GM19452 (cell line): ENCODE results near the gene CDH4.

Experiments
- ATAC-seq: cut with Tn5 transposase; IDR thresholded peaks from one replicate; pipeline ENCODE4 v1.9.1; 2021; ENCODE audit not compliant: unreplicated experiment

Gene CDH4

DNA sequence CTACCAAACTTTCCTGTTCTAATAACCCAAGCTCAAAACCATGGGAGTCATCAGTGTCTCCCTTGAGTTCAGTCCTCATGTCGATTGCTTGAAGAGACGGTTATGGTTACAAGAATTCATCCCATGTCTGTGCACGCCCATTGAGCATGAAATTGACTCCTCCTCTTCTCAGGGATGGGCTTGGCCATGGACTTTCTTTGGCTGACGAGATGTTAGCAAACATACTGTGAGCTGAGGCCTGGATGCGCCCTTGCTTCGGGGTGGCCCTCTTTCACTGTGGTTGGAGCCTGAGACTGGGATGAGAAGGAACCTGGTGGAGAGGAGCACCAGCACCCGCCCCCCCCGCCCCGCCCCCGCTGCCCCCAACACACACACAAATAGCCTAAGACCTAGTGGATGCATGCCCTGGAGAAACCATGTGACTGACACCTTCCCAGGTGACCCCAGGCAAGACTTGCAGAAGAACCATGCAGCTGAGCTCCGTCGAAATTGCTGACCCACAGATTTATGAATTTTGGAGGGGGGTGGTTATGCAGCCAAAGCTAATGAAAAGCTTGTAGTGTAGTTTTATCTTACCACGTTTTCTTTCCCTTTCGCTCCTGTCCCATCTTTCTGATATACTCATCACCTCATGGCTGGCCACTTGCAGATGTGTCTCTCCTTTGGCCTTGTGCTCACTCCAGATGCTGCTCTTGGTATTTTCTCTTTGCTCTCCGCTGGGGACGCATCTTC is 231.4 kb downstream of the CDH4 start:
- no peak for ATAC-seq

DNA sequence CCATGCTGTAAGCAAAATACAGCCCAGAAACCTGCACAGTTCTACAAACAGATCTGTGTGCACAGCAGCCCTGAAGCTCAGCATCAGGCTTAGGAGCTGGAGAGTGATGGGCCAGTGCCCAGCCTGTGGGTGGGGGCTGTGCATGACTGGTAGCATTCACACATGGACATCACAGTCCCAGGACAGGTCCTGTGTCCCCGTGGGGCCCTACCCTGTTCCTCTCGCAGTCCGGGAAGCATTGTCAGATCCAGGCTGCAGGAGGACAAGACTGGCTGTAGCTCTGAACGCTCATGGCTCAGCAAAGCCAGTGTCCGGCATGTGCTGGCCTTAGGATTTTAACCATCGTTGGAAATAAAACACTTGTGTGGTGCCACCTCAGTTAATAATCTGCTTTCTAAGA is 234.1 kb downstream of the CDH4 start:
- ATAC-seq = no peak

DNA sequence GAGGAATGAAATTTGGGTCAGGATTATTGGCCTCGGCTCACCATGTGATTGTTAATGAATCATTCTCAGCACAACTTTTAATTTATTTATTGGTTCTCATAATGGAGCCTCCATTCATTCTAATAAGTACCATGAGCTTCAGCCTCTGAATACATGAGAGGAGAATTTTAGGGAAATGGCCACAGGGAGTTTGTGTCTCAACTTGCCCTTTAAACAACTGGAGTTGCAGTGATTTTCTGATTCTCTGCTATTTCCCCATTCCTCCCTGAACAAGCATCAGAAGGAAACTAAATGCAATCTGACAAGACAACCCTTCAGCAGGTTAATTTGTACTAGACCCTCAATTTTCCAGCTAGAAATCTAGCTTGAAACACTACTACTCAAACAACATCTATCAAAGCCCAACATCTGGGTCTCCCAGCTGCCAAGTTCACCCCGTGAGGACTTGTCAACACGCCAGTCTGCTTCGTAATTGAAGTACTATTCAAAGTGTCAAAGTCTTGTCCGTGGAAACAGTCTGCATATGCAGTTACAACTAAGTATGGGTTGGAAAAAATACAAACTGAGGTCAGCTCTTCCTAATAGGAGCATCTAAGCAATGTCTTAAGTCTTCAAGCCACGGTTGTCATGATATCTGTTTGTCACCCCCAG is 235.4 kb downstream of the CDH4 start:
- ATAC-seq = no peak

GRCh38 chr20:61487997-61488371 is 235.9 kb downstream of the CDH4 start:
- no peak for ATAC-seq

- no peak for ATAC-seq
Measured at GRCh38 chr20:61490721-61491120, 238.7 kb downstream of the CDH4 start.

DNA sequence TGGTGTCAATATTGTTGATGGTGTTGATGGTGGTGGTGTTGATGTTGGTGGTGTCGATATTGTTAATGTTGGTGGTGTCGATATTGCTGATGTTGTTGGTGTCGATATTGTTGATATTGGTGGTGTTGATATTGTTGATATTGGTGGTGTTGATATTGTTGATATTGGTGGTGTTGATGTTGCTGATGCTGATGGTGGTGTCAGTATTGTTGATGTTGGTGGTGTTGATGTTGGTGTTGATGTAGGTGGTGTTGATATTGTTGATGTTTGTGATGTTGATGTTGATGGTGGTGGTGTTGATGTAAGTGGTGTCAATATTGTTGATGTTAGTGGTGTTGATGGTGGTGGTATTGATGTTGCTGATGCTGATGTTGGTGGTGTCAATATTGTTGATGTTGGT is 240.0 kb downstream of the CDH4 start:
- ATAC-seq = no peak

- ATAC-seq = no peak
Measured at GRCh38 chr20:61493798-61494305, 241.8 kb downstream of the CDH4 start.

DNA sequence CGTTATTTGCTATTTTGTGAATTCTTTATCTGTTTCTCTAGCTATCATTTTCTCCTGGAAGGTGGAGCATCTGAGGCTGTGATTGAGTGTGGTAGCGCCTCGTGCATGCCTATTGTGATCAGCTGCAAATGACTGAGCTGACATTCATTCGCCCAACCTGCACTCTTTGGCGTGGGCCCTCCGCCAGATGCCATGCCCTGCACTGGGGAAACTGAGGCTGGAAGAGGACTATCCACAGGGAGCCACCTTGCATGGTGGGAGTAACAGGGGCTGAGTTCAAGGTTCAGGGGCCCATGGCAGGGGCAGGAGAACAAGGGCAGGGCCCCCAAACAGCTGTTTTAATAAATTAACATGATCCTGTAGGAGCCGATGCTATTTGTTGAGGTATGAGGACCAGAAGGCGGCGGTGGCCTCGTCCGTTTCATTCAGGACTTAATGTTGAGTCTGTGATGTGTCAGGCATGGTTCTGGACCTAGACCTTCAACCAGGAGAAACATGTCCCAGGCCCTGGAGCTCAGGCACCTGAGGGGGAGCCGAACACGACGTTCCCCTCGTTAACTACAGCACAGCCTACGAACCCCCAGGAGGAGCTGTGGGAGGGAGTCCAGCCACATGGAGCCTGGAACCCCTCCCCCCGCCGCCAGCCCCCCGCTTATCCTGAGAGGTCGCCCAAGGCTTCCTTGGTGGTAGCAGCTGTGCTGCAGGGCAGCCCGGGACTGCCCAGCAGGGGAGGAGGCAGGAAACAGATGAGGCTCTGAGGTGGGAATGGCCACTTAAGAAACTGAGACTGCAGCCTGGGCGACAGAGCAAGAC is 242.9 kb downstream of the CDH4 start:
- ATAC-seq = no peak

DNA sequence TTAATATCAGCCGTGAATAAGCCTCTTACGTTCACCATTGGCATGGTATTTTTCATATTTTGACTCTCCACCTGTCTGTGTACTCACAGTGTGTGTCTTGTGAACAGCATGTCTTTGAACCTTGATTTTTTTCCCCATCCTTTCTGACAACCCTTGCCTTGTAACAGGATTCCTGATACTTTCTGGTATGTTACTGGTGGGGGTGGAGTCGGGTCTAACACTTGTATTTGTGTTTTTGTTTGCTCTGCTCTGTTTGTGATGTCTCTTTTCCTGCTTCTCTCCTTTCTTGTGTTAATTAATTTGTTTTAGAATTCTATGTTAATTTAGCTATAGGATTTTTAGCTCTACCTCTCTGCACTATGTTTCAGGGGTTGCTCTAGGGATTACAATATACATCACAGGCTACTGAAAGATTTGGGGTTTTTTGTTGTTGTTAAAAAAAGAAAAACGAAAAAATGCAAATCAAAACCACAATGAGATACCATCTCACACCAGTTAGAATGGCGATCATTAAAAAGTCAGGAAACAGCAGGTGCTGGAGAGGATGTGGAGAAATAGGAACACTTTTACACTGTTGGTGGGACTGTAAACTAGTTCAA is 245.1 kb downstream of the CDH4 start:
- no peak for ATAC-seq

DNA sequence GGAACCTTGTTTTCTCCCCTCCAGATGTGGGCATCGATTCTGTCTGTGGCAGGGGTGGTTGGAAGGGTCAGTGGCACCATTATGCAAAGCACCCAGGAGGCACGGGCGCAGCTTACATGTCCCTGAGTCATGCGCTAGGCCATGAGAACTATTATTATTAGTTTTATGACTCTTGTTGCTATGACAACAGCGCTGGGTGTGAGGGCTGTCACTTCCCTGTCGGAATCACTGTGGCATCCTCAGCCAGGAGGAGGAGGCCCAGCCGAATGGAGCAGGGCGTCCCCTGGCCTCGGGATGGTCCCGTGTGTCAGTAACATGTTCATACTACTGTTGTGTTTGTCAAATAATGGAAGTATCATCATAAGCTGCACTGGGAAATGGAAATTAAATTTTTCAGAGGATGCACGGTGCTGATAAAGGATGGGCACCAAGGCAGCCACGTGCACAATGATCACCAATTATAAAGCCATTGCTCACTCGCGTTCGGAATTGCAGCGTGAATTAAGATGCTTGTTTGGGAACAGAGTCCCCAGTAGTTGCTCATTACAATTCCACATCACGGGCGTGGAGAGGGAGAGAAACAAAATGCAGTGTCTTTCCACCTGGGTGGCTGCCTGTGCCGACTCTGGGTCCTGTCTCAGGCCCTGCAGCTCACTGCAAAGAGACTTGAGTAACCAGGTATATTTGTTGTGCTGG is 247.9 kb downstream of the CDH4 start:
- no peak for ATAC-seq

GRCh38 chr20:61500791-61501321 is 248.8 kb downstream of the CDH4 start:
- ATAC-seq = no peak

GRCh38 chr20:61502433-61502832 is 250.4 kb downstream of the CDH4 start:
- no peak for ATAC-seq

DNA sequence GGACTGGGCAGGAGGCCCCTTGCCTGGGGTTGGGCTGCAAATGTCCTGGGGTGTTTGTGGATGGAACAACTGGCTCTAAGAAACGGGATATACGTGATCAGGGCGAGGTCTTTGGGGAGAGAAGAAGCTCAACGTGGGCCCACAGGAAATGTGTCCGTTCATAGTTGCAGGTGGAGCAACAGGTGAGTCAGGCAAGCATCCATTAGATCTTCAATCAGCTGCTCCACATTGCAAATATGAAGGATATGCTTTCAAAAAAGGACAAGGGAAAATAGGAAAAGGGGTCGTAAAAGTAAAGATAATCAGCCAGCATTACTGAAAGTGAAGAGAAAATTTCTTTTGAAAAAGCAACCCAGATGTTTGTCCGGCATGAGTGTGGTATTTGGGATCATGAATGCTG is 251.0 kb downstream of the CDH4 start:
- ATAC-seq = no peak

DNA sequence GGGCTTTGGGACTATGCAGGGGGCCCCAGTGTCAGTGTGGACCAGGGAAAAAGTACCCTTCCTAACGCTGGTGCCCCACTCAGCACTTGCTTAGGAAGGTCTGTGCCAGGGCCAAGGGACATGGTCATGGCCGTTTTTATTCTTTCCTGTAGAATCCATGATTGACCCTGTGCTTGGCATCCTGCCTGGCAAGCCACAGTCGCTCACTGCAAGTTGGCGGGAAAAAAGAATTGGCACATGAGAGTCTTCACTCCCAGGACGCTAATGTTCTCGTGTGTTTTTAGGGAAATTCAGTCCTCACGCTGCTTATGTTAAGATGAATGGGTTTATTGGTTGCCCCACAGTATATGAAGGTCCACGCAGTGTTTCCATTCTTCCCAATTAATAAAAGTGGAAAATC is 253.4 kb downstream of the CDH4 start:
- ATAC-seq = no peak

GRCh38 chr20:61507778-61508177 is 255.7 kb downstream of the CDH4 start:
- ATAC-seq = no peak

GRCh38 chr20:61508301-61509096 is 256.4 kb downstream of the CDH4 start:
- no peak for ATAC-seq

DNA sequence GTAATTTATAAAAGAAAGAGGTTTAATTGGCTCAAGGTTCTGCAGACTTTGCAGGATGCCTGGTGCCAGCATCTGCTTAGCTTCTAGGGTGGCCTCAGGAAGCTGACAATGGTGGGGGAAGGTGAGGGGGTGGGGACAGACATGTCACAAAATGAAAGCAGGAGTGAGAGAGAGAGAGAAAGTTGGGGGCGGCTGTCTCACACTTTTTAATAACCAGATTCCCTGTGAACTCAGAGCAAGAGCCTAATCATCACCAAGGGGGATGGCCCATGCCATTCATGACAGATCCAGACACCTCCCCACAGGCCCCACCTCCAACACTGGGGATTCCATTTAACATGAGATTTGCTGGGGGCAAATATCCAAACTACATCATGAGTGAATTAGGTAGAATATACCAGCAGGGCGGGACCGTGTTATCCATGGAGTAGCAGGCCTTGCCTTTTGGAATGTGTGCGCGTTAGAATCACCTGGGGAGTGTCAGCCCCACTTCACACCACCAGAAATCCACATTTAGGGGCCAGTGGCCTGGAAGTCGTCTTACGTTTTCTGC is 258.8 kb downstream of the CDH4 start:
- no peak for ATAC-seq

GRCh38 chr20:61512475-61512874 is 260.4 kb downstream of the CDH4 start:
- ATAC-seq = no peak
